GM12891 (cell line): Measurements from ENCODE around the gene LRRC72.
"Not testable (repeated sequence)": the region's sequence is repeated elsewhere in the genome, so short reads cannot be mapped to it uniquely, and the experiment has no call there.

Experiments used
- DNase-seq: peaks from one replicate; pipeline ENCODE4 v3.0.0; 2011; ENCODE audit warnings: low spot score; ENCODE audit not compliant: insufficient read length
- FAIRE-seq: peaks from 2 replicates; lab custom pipeline; 2011; peaks lifted over from hg19 to GRCh38; lab: Jason Lieb, UNC
- PAX5 ChIP-seq: IDR thresholded peaks from 2 replicates; pipeline ENCODE4 v1.6.1; 2011; ENCODE audit warnings: low read length, moderate library complexity, mild to moderate bottlenecking; ENCODE audit not compliant: insufficient read depth, severe bottlenecking
- POLR2A ChIP-seq: IDR thresholded peaks from 2 replicates; pipeline ENCODE4 v1.6.1; 2011; ENCODE audit warnings: low read depth, low read length, control low read depth
- POLR2AphosphoS5 ChIP-seq: IDR thresholded peaks from 2 replicates; pipeline ENCODE4 v1.6.1; 2011; ENCODE audit warnings: low read depth, low read length, control low read depth
- POU2F2 ChIP-seq: IDR thresholded peaks from 2 replicates; pipeline ENCODE4 v1.6.1; 2011; ENCODE audit warnings: low read depth, mild to moderate bottlenecking, control low read depth, low read length, moderate library complexity
- SPI1 ChIP-seq: IDR thresholded peaks from 2 replicates; pipeline ENCODE4 v1.6.1; 2011; ENCODE audit warnings: low read depth, low read length, control low read depth
- TAF1 ChIP-seq: IDR thresholded peaks from 2 replicates; pipeline ENCODE4 v1.6.1; 2011; ENCODE audit warnings: low read depth, low read length, control low read depth

LRRC72 gene

DNA sequence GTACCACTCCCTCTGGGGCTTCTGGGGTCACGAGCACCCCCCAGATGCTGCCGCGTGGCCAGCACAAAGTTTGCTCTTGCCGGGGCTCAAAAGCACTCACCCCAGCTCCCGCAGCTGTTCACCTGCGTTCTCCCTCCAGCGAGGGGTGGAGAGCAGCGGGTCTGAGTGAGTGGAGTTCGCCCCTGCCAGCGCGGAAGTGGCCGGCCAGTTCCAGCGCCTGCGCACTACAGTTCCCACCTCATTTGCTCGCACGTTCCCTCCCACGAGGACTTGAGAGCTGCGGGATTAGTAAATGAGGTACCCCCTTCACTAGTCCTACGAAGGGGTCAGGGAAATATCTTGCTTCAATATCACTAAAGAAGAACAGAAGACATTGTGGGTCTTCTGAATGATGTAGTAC, 24.3 kb upstream of the LRRC72 start:
- DNase-seq (no peak), FAIRE-seq (no peak)
- TF ChIP-seq PAX5 (no peak), SPI1 (no peak), POLR2A (no peak), POU2F2 (no peak), POLR2AphosphoS5 (no peak), TAF1 (no peak)

DNA sequence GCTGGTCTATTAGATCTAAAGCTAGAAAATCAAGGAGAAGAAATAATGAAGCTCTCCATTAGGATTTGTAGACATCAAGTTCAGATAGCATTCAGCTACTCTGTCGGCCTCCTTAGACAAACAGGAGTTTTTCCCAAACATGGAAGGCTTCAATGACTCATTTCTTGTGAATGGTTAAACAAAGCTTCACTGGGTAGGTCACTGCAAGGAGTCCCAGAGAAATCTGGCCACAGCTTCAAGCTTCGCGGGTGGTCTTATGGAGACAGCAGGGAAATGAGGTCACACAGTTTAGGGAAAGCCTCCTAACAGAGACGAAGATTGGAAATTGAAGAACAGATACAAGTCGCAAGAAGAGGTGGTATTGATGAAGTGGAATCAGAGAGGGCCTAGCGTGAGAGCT, 22.6 kb upstream of the LRRC72 start:
- TF ChIP-seq POLR2A (no peak), PAX5 (no peak), TAF1 (no peak), SPI1 (no peak), POLR2AphosphoS5 (no peak)
- DNase-seq, result no peak
- no peak for FAIRE-seq

DNA sequence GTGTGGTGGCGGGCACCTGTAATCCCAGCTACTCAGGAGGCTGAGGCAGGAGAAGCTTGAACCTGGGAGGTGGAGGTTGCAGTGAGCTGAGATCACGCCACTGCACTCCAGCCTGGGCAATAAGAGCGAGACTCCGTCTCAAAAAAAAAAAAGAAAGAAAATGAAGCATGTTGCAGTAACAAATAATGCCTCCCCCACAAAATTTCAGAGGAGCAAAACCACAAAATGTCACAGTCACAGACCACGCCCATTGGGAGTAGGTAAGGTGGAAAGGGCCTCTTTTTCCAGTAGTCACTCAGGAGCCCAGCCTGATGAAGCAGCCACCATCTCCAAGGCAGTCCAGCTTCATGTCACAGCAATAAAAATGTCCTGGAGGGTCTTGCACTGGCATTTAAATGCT, 20.2 kb upstream of the LRRC72 start:
- not testable (repeated sequence) for FAIRE-seq

DNA sequence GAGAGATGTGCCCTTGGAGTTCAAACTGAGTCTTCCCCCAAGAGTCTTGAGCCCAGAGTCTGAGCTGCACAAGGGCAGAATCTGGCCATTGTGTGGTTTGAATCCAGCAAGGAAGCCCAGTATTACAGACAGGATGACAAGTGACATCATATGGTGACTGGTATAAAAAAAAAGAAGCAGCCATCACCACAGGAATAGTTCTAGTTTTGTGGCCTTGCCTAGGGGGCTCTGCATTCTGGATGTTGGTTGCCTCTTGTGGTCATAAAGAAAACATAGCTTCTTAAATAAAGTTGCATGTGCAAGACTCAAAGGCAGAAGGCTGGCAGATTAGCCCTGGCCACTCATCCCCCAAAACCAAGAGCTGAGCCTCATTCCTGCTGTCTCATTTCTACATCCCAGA, 16.8 kb upstream of the LRRC72 start:
- TF ChIP-seq POLR2AphosphoS5 (no peak), TAF1 (no peak), POU2F2 (no peak), SPI1 (no peak), POLR2A (no peak), PAX5 (no peak)
- no peak for DNase-seq
- FAIRE-seq, result no peak

More for the DNA sequence above, 20.2 kb upstream of the LRRC72 start:
- not testable (repeated sequence) for DNase-seq

DNA sequence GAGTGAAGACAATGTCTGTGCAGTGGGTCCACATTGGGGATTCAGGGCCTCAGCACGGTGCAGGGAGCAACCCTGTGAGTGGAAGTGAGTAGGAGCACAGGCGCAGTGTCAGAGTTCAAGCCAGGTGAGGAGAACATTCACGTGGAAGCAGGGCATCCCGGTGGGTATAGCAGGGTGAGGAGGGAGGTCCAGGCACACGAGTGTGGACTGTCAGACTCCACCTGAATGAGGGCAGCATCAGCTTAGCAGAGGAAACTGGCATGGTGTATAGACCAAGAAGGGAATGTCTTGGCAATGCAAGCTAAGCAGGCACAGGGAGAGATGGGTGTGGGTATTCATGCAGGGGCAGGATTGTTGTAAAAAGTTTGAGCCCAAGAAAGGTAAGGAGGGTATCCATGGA, 15.3 kb upstream of the LRRC72 start:
- DNase-seq (no peak), FAIRE-seq (no peak)
- TF ChIP-seq TAF1 (no peak), POU2F2 (no peak), POLR2AphosphoS5 (no peak), PAX5 (no peak), POLR2A (no peak), SPI1 (no peak)

DNA sequence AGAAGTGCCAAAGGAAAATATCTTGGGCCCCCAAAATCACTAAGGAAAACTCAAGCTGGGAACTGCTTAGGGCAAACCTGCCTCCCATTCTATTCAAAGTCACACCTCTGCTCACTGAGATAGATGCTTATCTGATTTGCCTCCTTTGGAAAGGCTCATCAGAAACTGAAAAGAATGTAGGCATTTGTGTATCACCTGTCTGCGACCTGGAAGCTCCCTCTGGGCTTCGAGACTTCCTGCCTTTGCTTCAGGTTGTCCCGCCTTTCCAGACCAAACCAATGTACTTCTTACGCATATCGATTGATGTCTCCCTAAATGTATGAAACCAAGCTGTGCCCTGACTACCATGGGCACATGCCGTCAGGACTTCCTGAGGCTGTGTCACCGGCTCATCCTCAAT, 14.5 kb upstream of the LRRC72 start:
- TF ChIP-seq PAX5 (no peak), POLR2AphosphoS5 (no peak), SPI1 (no peak), POU2F2 (no peak), POLR2A (no peak), TAF1 (no peak)
- FAIRE-seq (no peak), DNase-seq (no peak)

DNA sequence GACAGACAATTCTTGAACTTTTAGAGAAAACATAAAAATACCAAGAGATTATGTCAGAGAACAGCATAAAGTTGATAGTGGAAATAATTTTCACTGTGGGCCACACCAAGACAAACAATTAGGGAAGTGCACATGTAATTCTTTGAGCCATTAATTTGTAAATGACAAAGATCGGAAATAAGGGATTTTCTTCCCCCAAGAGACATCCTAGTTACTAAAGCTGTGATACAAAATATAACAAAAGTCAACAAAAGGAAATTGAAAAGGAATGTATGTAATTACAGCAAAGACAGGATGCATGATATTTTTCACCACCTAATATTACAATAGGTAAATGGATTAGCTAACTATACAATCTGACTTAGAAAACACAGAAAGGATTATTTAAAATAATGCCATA, 12.4 kb upstream of the LRRC72 start:
- TF ChIP-seq PAX5 (no peak), POLR2AphosphoS5 (no peak), TAF1 (no peak), POLR2A (no peak), POU2F2 (no peak), SPI1 (no peak)
- no peak for DNase-seq
- no peak for FAIRE-seq

DNA sequence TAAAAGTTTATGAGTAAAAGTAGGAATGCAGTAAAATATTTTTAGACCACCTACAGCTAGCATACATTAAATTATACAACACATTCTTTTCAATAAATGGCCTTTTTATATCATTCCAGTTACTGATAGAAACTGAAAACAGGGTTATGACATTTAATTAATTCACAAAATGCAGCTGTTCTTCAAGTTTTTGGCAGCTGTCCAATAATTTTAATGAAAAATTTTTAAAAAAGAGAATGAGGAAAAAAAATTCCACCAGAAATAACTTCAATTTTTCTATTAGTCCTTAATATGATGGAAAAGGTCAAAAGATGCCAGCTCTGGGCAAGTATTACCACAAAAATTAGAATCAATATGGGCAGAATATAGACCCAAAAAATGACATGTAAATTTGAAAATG, 11.9 kb upstream of the LRRC72 start:
- no peak for TF ChIP-seq PAX5
- TF ChIP-seq SPI1, result no peak
- TF ChIP-seq POLR2AphosphoS5, result no peak
- no peak for TF ChIP-seq TAF1
- no peak for TF ChIP-seq POU2F2
- TF ChIP-seq POLR2A, result no peak
- no peak for FAIRE-seq

DNA sequence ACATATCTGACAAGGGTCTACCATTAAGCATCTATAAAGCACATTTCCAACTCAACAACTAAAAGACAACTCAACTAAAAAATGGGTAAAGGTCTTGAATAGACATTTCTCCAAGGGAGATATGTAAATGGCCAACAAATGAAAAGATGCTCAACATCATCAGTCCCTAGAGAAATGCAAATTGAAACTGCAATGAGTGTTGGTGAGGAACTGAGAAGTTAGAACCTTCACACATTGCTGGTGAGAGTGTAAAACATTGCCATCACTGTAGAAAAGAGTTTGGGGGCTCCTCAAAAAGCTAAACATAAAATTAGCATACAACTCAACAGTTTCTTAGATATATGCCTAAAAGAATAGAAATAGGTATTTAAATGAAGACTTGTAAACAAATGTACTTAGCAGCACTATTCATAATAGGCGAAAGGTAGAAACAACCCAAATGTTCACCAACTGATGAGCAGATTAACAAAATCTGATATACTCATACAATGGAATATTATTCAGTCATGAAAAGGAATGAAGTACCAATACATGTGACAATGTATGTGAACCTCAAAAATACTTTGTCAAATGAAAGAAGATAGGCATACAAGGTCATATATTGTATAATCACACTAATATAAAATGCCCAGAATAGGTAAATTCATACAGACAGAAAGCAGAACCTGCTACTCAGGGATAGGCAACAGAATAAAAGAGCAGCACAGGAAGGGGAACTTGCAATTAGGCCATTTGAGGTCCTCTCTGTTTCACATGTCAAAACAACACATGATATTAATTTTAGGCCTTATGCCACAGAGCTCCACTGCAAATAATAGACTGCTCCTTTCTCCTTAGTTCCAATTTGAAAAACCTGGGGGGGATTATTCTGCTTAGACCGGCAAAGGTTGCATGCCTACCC, 10.6 kb upstream of the LRRC72 start:
- TF ChIP-seq TAF1 (no peak), POLR2A (no peak), SPI1 (0 out of 2 replicates have a peak, but pooled peaks have one; percentile 21), POU2F2 (no peak), PAX5 (no peak)
- FAIRE-seq (no peak), DNase-seq (no peak)

More for the DNA sequence above, 11.9 kb upstream of the LRRC72 start:
- DNase-seq, result no peak

DNA sequence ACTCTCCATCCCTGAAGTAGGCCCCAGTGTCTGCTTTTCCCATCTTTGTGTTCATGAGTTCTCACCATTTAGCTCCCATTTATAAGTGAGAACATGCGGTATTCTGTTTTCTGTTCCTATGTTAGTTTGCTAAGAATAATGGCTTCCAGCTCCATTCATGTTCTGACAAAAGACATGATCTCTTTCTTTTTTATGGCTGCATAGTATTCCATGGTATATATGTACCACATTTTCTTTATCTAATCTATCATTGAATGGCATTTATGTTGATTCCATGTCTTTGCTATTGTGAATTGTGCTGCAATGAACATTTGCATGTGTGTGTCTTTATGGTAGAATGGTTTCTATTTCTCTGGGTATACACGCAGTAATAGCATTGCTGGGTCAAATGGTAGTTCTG, 6.6 kb upstream of the LRRC72 start:
- FAIRE-seq, DNase-seq: not testable (repeated sequence)
